Measurements from ENCODE around the gene FYN.
A peak's percentile ranks its signal among the peaks of the same experiment; 100 is the strongest.

Gene FYN

DNA sequence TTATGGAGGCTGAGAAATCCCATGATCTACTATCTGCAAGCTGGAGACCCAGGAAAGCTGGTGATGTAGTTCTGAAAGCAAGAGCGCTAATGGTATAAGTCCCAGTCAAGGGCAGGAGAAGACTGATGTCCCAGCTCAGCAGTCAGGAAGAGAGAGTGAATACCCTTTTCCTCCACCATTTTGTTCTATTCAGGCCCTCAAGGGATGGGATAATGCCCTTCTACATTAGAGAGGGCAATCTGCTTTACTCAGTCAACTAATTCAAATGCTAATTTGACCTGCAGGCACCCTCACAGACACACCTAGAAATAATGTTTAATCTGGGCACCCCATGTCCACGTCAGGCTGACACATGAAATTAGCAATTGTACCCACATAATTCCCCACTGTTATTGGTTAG is 10.8 kb upstream of the FYN start:
- no peak for DNase-seq
- POLR2A ChIA-PET, result no interaction called here
- Histone ChIP-seq H3K27ac (ENCODE audit: insufficient read depth in 1 of 2, low read depth in 1 of 2, low read length in 2 of 2, poor library complexity in 1 of 2, severe bottlenecking in 2 of 2) (no peak overlapping the region), H3K27me3 (replicated peaks in 2 of 5; ENCODE audit: control insufficient read depth in 4 of 5, insufficient read depth in 5 of 5, low read length in 4 of 5) (no peaks in the 10 kb centered on the region), H3K4me1 (ENCODE audit: control extremely low read depth in 1 of 4, control insufficient read depth in 4 of 4, insufficient read depth in 4 of 4, low read length in 3 of 4) (no peaks in the 10 kb centered on the region), H3K9me3 (ENCODE audit: control extremely low read depth in 1 of 5, control insufficient read depth in 4 of 5, insufficient read depth in 2 of 5, low read depth in 1 of 5, low read length in 4 of 5) (peaks cover 0 to 3% (median 2%) of the 10 kb centered on the region in 5 experiments), H3K4me3 (ENCODE audit: control insufficient read depth in 1 of 7, extremely low read depth in 1 of 7, insufficient read depth in 4 of 7, low read depth in 2 of 7, low read length in 6 of 7) (no peak overlapping the region), H3K36me3 (ENCODE audit: control insufficient read depth in 4 of 4, insufficient read depth in 4 of 4, low read length in 3 of 4) (no peaks in the 10 kb centered on the region)
- 94% methylated on average over 2 of the region's 2 CpGs for WGBS (ENCODE audit: insufficient coverage)
- CTCF ChIA-PET, result no interaction called here

- 100% methylated on average over 1 of the region's 2 CpGs for WGBS (ENCODE audit: insufficient coverage)
- Histone ChIP-seq H3K9me3 (ENCODE audit: control extremely low read depth in 1 of 5, control insufficient read depth in 4 of 5, insufficient read depth in 2 of 5, low read depth in 1 of 5, low read length in 4 of 5) (peaks cover 0 to 3% (median 0%) of the 10 kb centered on the region in 5 experiments), H3K36me3 (ENCODE audit: control insufficient read depth in 4 of 4, insufficient read depth in 4 of 4, low read length in 3 of 4) (no peaks in the 10 kb centered on the region), H3K4me1 (ENCODE audit: control extremely low read depth in 1 of 4, control insufficient read depth in 4 of 4, insufficient read depth in 4 of 4, low read length in 3 of 4) (no peaks in the 10 kb centered on the region), H3K27ac (ENCODE audit: insufficient read depth in 1 of 2, low read depth in 1 of 2, low read length in 2 of 2, poor library complexity in 1 of 2, severe bottlenecking in 2 of 2) (no peak overlapping the region), H3K4me3 (ENCODE audit: control insufficient read depth in 1 of 7, extremely low read depth in 1 of 7, insufficient read depth in 4 of 7, low read depth in 2 of 7, low read length in 6 of 7) (no peak overlapping the region), H3K27me3 (replicated peaks in 2 of 5; ENCODE audit: control insufficient read depth in 4 of 5, insufficient read depth in 5 of 5, low read length in 4 of 5) (no peaks in the 10 kb centered on the region)
- DNase-seq, result no peak
- CTCF ChIA-PET, result no interaction called here
- POLR2A ChIA-PET, result no interaction called here
Observed at GRCh38 chr6:111880181-111880888, 7.1 kb upstream of the FYN start.

- Histone ChIP-seq H3K36me3 (ENCODE audit: control insufficient read depth in 4 of 4, insufficient read depth in 4 of 4, low read length in 3 of 4) (no peaks in the 10 kb centered on the region), H3K4me1 (ENCODE audit: control extremely low read depth in 1 of 4, control insufficient read depth in 4 of 4, insufficient read depth in 4 of 4, low read length in 3 of 4) (peaks cover 10 to 28% (median 24%) of the 10 kb centered on the region in 4 experiments), H3K4me3 (ENCODE audit: control insufficient read depth in 1 of 7, extremely low read depth in 1 of 7, insufficient read depth in 4 of 7, low read depth in 2 of 7, low read length in 6 of 7) (no peak overlapping the region), H3K27ac (ENCODE audit: insufficient read depth in 1 of 2, low read depth in 1 of 2, low read length in 2 of 2, poor library complexity in 1 of 2, severe bottlenecking in 2 of 2) (no peak overlapping the region), H3K9me3 (ENCODE audit: control extremely low read depth in 1 of 5, control insufficient read depth in 4 of 5, insufficient read depth in 2 of 5, low read depth in 1 of 5, low read length in 4 of 5) (peaks cover 0 to 3% (median 0%) of the 10 kb centered on the region in 5 experiments), H3K27me3 (replicated peaks in 2 of 5; ENCODE audit: control insufficient read depth in 4 of 5, insufficient read depth in 5 of 5, low read length in 4 of 5) (peaks cover 0 to 2% (median 0%) of the 10 kb centered on the region in 5 experiments)
- no peak for DNase-seq
- WGBS (ENCODE audit: insufficient coverage), result no CpG with 5 or more reads among the region's 4 CpGs
- POLR2A ChIA-PET, result no interaction called here
- CTCF ChIA-PET, result no interaction called here
Observed at GRCh38 chr6:111875741-111876140, 2.5 kb upstream of the FYN start.

DNA sequence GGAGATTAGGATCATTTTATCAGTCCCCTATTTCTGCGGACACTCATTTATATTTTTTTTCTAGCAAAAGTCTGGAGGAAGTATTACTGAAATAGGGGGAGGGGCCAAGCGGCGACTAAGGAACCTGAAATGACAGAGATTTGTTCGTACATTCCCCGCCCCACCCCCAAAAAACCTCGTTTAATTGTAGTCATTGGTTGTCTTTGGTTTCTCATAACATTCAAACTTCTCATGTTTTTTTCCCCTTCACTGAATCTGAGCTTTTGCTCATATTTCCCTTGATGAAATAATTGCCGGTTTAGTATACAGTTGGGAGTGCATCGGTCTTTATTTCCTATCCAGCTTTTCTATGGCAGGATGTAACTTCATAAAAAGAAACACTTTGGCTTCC is 768 bp upstream of the FYN start:
- WGBS (ENCODE audit: insufficient coverage), result no CpG with 5 or more reads among the region's 8 CpGs
- H3K27me3 ChIP-seq (replicated peaks in 2 of 5; ENCODE audit: control insufficient read depth in 4 of 5, insufficient read depth in 5 of 5, low read length in 4 of 5), result peaks cover 0 to 2% (median 0%) of the 10 kb centered on the region in 5 experiments
- POLR2A ChIA-PET, result interaction anchor here (0.6 kb wide), 1 partner anchor 398 kb away, joined by 4 read pairs; no protein-coding TSS in a partner anchor
- H3K36me3 ChIP-seq (ENCODE audit: control insufficient read depth in 4 of 4, insufficient read depth in 4 of 4, low read length in 3 of 4), result no peaks in the 10 kb centered on the region
- peak in 2 of 3 donors; percentile 74 to 76 for DNase-seq
- CTCF ChIA-PET, result interaction anchor here (0.9 to 1.3 kb wide), 2 partner anchors 9 to 151 kb away, joined by 3 to 4 read pairs; no protein-coding TSS in a partner anchor
- peak overlapping the region in 1 of 2 experiments; percentile 65 for H3K27ac ChIP-seq (ENCODE audit: insufficient read depth in 1 of 2, low read depth in 1 of 2, low read length in 2 of 2, poor library complexity in 1 of 2, severe bottlenecking in 2 of 2)
- peaks cover 14 to 33% (median 26%) of the 10 kb centered on the region in 4 experiments for H3K4me1 ChIP-seq (ENCODE audit: control extremely low read depth in 1 of 4, control insufficient read depth in 4 of 4, insufficient read depth in 4 of 4, low read length in 3 of 4)
- no peaks in the 10 kb centered on the region for H3K9me3 ChIP-seq (ENCODE audit: control extremely low read depth in 1 of 5, control insufficient read depth in 4 of 5, insufficient read depth in 2 of 5, low read depth in 1 of 5, low read length in 4 of 5)
- H3K4me3 ChIP-seq (ENCODE audit: control insufficient read depth in 1 of 7, extremely low read depth in 1 of 7, insufficient read depth in 4 of 7, low read depth in 2 of 7, low read length in 6 of 7), result peak overlapping the region in 6 of 7 experiments; percentile 78 to 96 (median 88)

DNA sequence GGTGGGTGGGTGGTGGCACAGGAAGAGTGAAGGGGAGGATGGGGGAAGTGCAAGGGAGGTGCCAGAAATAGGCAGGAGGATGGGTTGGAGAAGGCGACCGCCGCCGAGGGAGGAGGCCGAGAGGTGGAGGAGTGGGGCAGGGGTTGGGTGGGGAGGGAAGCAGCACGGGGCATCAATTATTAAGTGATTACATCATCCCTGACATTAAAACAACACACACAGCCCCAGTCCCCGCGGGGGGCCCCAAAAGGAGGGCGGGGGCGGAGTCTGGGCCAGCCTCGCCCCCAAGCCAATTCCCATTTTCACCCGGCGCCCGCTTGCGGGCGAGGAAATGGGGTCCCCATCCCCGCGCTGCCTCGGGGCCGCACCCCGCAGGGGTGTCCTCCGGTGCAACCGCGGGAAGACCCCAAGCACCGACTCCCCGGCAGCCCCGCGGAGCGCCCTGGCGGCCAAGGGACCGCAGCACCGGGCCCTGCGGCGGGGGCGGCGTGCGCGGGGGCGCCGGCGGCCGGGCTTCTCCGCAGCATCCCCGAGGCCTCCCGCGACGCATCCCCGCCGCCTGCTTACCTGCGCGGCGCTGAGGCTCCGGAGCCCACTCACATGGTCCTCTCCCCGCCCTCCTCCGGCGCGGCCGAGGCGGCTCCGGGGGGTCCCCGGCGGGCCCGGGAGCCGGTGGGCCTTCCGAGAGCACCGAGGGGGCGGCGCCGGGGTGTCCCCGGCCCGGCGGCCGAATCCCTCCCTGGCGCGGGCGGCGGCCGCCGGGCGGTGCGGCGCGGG is 663 bp downstream of the FYN start:
- DNase-seq, result peak; percentile 43 to 77 (median 67)
- Histone ChIP-seq H3K9me3 (ENCODE audit: control extremely low read depth in 1 of 5, control insufficient read depth in 4 of 5, insufficient read depth in 2 of 5, low read depth in 1 of 5, low read length in 4 of 5) (no peaks in the 10 kb centered on the region), H3K36me3 (ENCODE audit: control insufficient read depth in 4 of 4, insufficient read depth in 4 of 4, low read length in 3 of 4) (no peaks in the 10 kb centered on the region), H3K4me3 (ENCODE audit: control insufficient read depth in 1 of 7, extremely low read depth in 1 of 7, insufficient read depth in 4 of 7, low read depth in 2 of 7, low read length in 6 of 7) (peak overlapping the region; percentile 78 to 96 (median 87)), H3K4me1 (ENCODE audit: control extremely low read depth in 1 of 4, control insufficient read depth in 4 of 4, insufficient read depth in 4 of 4, low read length in 3 of 4) (peaks cover 14 to 33% (median 26%) of the 10 kb centered on the region in 4 experiments), H3K27ac (ENCODE audit: insufficient read depth in 1 of 2, low read depth in 1 of 2, low read length in 2 of 2, poor library complexity in 1 of 2, severe bottlenecking in 2 of 2) (peak overlapping the region in 1 of 2 experiments; percentile 59), H3K27me3 (replicated peaks in 2 of 5; ENCODE audit: control insufficient read depth in 4 of 5, insufficient read depth in 5 of 5, low read length in 4 of 5) (peaks cover 0 to 2% (median 0%) of the 10 kb centered on the region in 5 experiments)
- WGBS (ENCODE audit: insufficient coverage), result 0% methylated on average over 70 of the region's 83 CpGs
- ChIA-PET CTCF (interaction anchor here (0.9 to 1.3 kb wide), 3 partner anchors 8 to 135 kb away, joined by 3 to 4 read pairs (median 3); no protein-coding TSS in a partner anchor), POLR2A (no interaction called here)

DNA sequence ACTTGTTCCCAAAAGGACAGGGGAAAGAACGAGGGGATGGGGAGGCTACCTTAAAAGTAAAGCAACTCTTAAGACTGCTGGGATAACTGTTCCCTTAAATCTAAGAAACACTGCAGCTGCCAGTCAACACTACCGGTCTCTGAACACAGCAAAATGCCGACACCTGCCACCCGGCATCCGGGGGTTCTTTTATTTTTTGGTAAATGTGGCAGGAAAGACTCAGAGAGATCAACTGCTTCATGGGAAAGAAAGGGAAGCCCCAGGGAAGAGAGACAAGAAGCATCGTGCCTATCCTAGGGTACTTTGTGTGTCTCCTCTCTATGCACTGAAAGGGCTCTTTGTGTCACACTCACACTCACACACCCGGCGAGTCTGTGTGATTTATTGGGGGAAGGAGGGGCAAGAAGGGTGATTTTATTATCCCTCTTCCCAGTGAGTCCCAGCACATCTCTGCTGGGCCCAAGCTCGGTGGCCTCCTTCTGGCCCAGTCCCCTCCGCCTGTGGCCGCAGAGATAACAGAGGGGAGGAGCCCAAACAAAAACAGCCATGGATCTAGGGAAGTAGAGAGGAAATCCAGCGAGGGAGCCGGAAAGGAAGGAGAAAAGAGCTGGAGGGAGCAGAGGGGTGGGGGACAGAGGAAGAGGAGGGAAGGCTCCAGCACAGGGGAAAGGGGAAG is 1.4 kb downstream of the FYN start:
- CTCF ChIA-PET, result interaction anchor here (1.0 kb wide), 1 partner anchor 66 kb away, joined by 3 read pairs; no protein-coding TSS in a partner anchor
- Histone ChIP-seq H3K36me3 (ENCODE audit: control insufficient read depth in 4 of 4, insufficient read depth in 4 of 4, low read length in 3 of 4) (no peaks in the 10 kb centered on the region), H3K4me3 (ENCODE audit: control insufficient read depth in 1 of 7, extremely low read depth in 1 of 7, insufficient read depth in 4 of 7, low read depth in 2 of 7, low read length in 6 of 7) (peak overlapping the region; percentile 13 to 96 (median 87)), H3K27me3 (replicated peaks in 2 of 5; ENCODE audit: control insufficient read depth in 4 of 5, insufficient read depth in 5 of 5, low read length in 4 of 5) (peaks cover 0 to 2% (median 0%) of the 10 kb centered on the region in 5 experiments), H3K27ac (ENCODE audit: insufficient read depth in 1 of 2, low read depth in 1 of 2, low read length in 2 of 2, poor library complexity in 1 of 2, severe bottlenecking in 2 of 2) (peak overlapping the region in 1 of 2 experiments; percentile 59), H3K4me1 (ENCODE audit: control extremely low read depth in 1 of 4, control insufficient read depth in 4 of 4, insufficient read depth in 4 of 4, low read length in 3 of 4) (peaks cover 14 to 33% (median 26%) of the 10 kb centered on the region in 4 experiments), H3K9me3 (ENCODE audit: control extremely low read depth in 1 of 5, control insufficient read depth in 4 of 5, insufficient read depth in 2 of 5, low read depth in 1 of 5, low read length in 4 of 5) (no peaks in the 10 kb centered on the region)
- peak in 2 of 3 donors; percentile 36 to 55 for DNase-seq
- POLR2A ChIA-PET, result no interaction called here
- 0% methylated on average over 5 of the region's 13 CpGs for WGBS (ENCODE audit: insufficient coverage)

Measured in common myeloid progenitor, CD34-positive (primary cell).